ENCODE data around the gene MFAP2.

The MFAP2 gene, protein sequence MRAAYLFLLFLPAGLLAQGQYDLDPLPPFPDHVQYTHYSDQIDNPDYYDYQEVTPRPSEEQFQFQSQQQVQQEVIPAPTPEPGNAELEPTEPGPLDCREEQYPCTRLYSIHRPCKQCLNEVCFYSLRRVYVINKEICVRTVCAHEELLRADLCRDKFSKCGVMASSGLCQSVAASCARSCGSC

DNA sequence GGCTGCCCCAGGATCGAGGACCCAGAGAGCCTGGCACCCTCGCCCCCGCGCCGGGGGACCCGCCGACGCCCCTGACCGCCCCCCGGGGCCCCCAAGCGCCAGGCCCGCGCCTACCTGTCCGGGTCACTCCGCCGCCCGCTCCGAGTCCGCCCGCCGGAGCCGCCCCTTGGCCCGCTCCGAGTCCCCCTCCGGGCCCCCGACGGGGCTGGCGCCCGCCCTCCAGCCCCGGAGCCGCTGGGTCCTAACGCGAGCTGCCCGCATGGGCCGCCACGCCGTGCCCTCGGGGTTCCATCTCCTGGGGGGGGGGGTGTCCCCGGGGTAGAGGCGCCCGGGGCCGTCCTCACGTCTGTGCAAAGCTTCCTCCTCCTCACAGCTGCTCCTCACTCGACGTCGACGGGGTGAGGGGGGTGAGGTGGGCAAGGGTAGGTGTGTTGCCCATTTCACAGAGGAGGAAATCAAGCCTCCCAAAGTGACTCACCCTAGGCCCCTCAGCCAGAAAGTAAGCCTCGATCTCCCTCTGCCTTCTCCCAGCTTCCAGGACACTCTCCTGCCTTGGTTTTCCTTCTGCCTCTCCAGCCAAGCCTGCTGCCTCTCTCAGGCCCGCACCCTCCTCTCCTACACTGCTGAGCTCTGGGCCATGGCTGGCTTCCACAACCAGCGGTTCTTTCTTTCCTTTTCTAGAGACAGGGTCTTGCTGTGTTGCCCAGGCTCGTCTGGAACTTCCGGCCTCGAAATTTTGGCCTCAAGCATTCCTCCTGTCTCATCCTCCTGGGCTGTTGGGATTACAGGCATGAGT is at the start of gene MFAP2:
Gene MFAP2 (minus strand): TSS at position 148 of the 796 bp plus-strand sequence. CDS start 2,347 bp downstream, outside the sequence.
- no CpG with 5 or more reads among the region's 53 CpGs for WGBS (ENCODE audit: insufficient coverage, insufficient read length)
- H3K4me3 ChIP-seq (ENCODE audit: low read length) = peak within 1 kb of the TSS; percentile 68

DNA sequence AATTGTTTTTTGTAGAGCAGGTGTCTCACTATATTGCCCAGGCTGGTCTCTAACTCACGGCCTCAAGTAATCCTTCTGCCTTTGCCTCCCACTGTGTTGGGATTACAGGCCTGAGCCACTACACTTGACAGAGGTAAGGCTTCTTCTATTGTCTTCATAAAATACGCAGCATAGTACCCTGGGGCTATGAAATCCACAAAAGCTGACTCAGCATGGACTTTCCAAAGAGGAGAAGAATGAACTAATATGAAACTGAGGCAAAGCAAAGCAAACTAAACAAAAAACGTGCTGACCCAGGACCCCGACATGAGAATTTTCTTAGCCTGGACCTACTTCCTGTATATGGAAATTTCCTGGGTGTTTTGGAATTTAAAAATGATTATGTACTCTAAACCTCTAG is 49.8 kb upstream of the MFAP2 start:
- H3K27me3 ChIP-seq (ENCODE audit: control insufficient read depth, insufficient read depth, low read length) = no peaks in the 10 kb centered on the region
- H3K4me1 ChIP-seq (ENCODE audit: control insufficient read depth, insufficient read depth, low read length) = no peaks in the 10 kb centered on the region
- H3K9me3 ChIP-seq (ENCODE audit: control insufficient read depth, insufficient read depth, low read length) = no peaks in the 10 kb centered on the region
- no peak overlapping the region for H3K4me3 ChIP-seq (ENCODE audit: low read length)
- peaks cover 14% of the 10 kb centered on the region; the same call in 1 of the 2 replicates for H3K36me3 ChIP-seq (ENCODE audit: control insufficient read depth, insufficient read depth, low read length)
- no CpG with 5 or more reads among the region's 4 CpGs for WGBS (ENCODE audit: insufficient coverage, insufficient read length)
- no peak for DNase-seq (ENCODE audit: low read depth, low spot score)
- no peak overlapping the region for H3K27ac ChIP-seq (ENCODE audit: low read length)

More for the DNA sequence above, at the start of gene MFAP2:
- Histone ChIP-seq H3K4me1 (ENCODE audit: control insufficient read depth, insufficient read depth, low read length) (peaks cover 15% of the 10 kb centered on the region), H3K27ac (ENCODE audit: low read length) (no peak within 1 kb of the TSS), H3K9me3 (ENCODE audit: control insufficient read depth, insufficient read depth, low read length) (no peaks in the 10 kb centered on the region), H3K27me3 (ENCODE audit: control insufficient read depth, insufficient read depth, low read length) (no peaks in the 10 kb centered on the region), H3K36me3 (ENCODE audit: control insufficient read depth, insufficient read depth, low read length) (peaks cover 20% of the 10 kb centered on the region)
- DNase-seq (ENCODE audit: low read depth, low spot score) = no peak

DNA sequence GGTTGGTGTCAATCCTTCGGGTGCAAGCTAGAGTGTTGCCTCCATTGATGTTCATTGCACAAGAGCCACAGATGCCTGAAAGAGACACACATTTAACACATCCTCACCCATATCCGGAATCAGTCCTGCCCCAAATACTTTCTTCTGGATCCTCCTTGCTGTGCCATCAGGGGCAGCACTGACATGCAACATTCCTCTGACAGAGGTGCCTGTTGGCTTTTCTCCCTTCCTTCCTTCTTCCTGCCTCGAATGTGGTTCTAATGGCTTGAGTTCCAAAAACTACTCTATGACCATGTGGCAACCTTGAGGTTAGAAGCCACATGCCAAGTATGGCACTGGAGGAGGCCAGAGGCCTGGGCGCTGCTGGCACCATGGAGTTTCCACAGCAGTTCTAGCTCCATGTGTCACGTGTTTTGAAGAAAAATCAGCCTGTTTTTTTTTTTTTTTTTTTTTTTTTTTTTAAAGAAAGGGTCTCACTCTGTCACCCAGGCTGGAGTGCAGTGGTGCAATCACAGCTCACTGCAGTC is 48.3 kb upstream of the MFAP2 start:
- no peaks in the 10 kb centered on the region for H3K4me1 ChIP-seq (ENCODE audit: control insufficient read depth, insufficient read depth, low read length)
- H3K27ac ChIP-seq (ENCODE audit: low read length) = no peak overlapping the region
- no peaks in the 10 kb centered on the region for H3K9me3 ChIP-seq (ENCODE audit: control insufficient read depth, insufficient read depth, low read length)
- WGBS (ENCODE audit: insufficient coverage, insufficient read length) = no CpG with 5 or more reads among the region's 5 CpGs
- no peaks in the 10 kb centered on the region for H3K27me3 ChIP-seq (ENCODE audit: control insufficient read depth, insufficient read depth, low read length)
- no peak overlapping the region for H3K4me3 ChIP-seq (ENCODE audit: low read length)
- H3K36me3 ChIP-seq (ENCODE audit: control insufficient read depth, insufficient read depth, low read length) = peaks cover 20% of the 10 kb centered on the region; the same call in 1 of the 2 replicates
- DNase-seq (ENCODE audit: low read depth, low spot score) = no peak

DNA sequence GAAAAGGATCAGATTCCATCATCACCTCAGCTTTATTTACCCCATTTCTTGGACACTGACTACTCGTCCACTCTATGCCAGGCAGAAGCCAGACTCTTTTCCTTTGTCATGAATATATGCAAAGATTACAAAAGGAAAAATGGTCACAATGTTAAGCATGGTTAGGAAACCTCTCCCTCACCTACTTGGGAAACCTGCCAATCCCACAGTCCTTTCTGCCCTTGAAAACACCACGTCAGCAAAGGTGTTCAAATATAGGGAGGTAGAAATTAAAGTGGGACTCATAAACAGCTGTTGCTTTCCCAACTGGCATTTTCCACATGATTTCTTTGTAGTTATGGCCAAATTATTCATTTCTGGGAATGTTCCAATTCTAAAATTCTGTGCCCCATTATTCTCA is 47.5 kb upstream of the MFAP2 start:
- no CpG with 5 or more reads among the region's 2 CpGs for WGBS (ENCODE audit: insufficient coverage, insufficient read length)
- no peak for DNase-seq (ENCODE audit: low read depth, low spot score)
- Histone ChIP-seq H3K4me1 (ENCODE audit: control insufficient read depth, insufficient read depth, low read length) (no peaks in the 10 kb centered on the region), H3K36me3 (ENCODE audit: control insufficient read depth, insufficient read depth, low read length) (peaks cover 23% of the 10 kb centered on the region; the same call in 1 of the 2 replicates), H3K9me3 (ENCODE audit: control insufficient read depth, insufficient read depth, low read length) (no peaks in the 10 kb centered on the region), H3K27me3 (ENCODE audit: control insufficient read depth, insufficient read depth, low read length) (no peaks in the 10 kb centered on the region), H3K4me3 (ENCODE audit: low read length) (no peak overlapping the region), H3K27ac (ENCODE audit: low read length) (no peak overlapping the region)

DNA sequence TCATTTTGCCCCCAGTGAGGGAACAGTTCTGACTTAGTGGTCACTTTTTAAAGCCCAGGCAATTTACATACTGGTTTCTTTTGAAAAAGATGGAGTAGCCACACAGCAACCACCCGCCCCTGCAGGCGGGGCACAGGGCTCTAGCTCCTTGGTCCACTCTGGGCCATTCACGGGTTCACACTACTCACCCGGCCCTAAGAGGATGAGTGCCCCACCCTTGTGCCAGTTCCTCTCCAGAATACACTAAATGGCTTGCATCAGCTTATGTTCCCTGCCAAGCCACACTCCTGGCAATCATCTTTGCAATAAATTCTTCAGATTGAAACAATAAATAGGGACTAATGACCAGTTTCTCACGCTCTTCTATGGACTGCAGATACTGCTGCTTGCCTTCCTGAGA is 47.0 kb upstream of the MFAP2 start:
- H3K4me3 ChIP-seq (ENCODE audit: low read length) = no peak overlapping the region
- H3K4me1 ChIP-seq (ENCODE audit: control insufficient read depth, insufficient read depth, low read length) = no peaks in the 10 kb centered on the region
- DNase-seq (ENCODE audit: low read depth, low spot score) = no peak
- peaks cover 26% of the 10 kb centered on the region; the same call in 1 of the 2 replicates for H3K36me3 ChIP-seq (ENCODE audit: control insufficient read depth, insufficient read depth, low read length)
- no CpG with 5 or more reads among the region's 5 CpGs for WGBS (ENCODE audit: insufficient coverage, insufficient read length)
- H3K9me3 ChIP-seq (ENCODE audit: control insufficient read depth, insufficient read depth, low read length) = no peaks in the 10 kb centered on the region
- no peak overlapping the region for H3K27ac ChIP-seq (ENCODE audit: low read length)
- no peaks in the 10 kb centered on the region for H3K27me3 ChIP-seq (ENCODE audit: control insufficient read depth, insufficient read depth, low read length)

DNA sequence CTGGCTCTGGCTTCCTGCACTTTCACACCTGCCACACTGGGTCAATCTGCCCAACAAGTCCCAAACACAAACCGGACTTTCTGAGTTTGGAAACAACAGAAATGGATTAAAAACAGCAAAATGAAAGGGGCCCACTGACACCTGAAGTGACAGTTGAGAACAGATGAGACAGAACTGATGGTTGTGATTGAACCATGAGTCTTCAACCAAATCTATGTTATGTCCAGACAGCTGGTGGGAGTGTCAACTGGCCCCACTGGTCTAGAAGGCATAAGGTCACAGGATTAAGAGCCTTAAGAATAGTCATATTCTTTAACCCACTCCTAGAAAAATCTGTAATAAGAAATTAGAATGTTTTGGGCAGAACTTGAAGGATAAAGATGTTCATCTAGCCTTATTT is 44.3 kb upstream of the MFAP2 start:
- Histone ChIP-seq H3K4me3 (ENCODE audit: low read length) (no peak overlapping the region), H3K9me3 (ENCODE audit: control insufficient read depth, insufficient read depth, low read length) (no peaks in the 10 kb centered on the region), H3K27ac (ENCODE audit: low read length) (no peak overlapping the region), H3K27me3 (ENCODE audit: control insufficient read depth, insufficient read depth, low read length) (no peaks in the 10 kb centered on the region), H3K4me1 (ENCODE audit: control insufficient read depth, insufficient read depth, low read length) (no peaks in the 10 kb centered on the region), H3K36me3 (ENCODE audit: control insufficient read depth, insufficient read depth, low read length) (peaks cover 39% of the 10 kb centered on the region; the same call in 1 of the 2 replicates)
- no CpG with 5 or more reads among the region's 1 CpG for WGBS (ENCODE audit: insufficient coverage, insufficient read length)
- DNase-seq (ENCODE audit: low read depth, low spot score) = no peak

DNA sequence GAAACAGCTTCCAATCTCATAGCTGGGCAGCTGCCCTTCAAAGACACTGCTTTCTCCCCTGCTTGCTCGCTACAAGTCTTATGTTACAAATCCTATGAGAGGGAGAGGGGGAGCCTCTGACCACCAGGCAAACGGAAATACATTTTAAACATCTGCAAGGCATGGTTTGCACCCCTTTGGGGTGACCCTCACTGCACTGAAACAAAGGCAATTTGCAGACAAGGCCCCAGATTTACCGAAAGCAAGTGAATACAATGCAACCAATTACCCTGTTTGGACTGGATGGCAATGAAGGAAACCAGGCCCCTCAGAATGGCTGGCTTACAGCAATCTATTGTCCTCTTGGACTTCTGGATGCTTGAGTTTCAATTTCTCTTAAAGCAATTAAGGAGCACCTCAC is 43.2 kb upstream of the MFAP2 start:
- WGBS (ENCODE audit: insufficient coverage, insufficient read length) = no CpG with 5 or more reads among the region's 3 CpGs
- H3K4me3 ChIP-seq (ENCODE audit: low read length) = no peak overlapping the region
- peaks cover 39% of the 10 kb centered on the region; the same call in 1 of the 2 replicates for H3K36me3 ChIP-seq (ENCODE audit: control insufficient read depth, insufficient read depth, low read length)
- no peaks in the 10 kb centered on the region for H3K9me3 ChIP-seq (ENCODE audit: control insufficient read depth, insufficient read depth, low read length)
- DNase-seq (ENCODE audit: low read depth, low spot score) = no peak
- no peaks in the 10 kb centered on the region for H3K27me3 ChIP-seq (ENCODE audit: control insufficient read depth, insufficient read depth, low read length)
- no peak overlapping the region for H3K27ac ChIP-seq (ENCODE audit: low read length)
- no peaks in the 10 kb centered on the region for H3K4me1 ChIP-seq (ENCODE audit: control insufficient read depth, insufficient read depth, low read length)

DNA sequence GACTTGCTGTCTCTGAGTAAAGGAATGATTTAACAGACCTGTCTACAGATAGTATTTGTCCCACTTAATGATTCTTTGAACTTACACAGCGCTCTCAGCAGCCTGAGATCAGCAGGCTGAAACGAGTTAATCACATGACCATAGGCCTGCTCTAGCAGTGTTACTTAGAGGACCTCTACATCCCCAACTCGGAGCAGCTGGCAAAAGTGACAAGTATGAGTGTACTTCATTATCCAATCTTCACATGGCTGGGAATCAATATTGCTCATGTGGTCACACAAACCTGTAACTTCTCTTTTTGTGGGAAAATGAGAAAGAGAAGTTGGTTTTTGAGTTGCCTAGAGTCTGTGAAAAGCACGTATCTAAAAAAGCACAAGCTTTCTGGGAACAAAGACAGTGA is 42.7 kb upstream of the MFAP2 start:
- no peaks in the 10 kb centered on the region for H3K27me3 ChIP-seq (ENCODE audit: control insufficient read depth, insufficient read depth, low read length)
- H3K36me3 ChIP-seq (ENCODE audit: control insufficient read depth, insufficient read depth, low read length) = peaks cover 41% of the 10 kb centered on the region; the same call in 1 of the 2 replicates
- H3K27ac ChIP-seq (ENCODE audit: low read length) = no peak overlapping the region
- H3K4me3 ChIP-seq (ENCODE audit: low read length) = no peak overlapping the region
- no peak for DNase-seq (ENCODE audit: low read depth, low spot score)
- H3K9me3 ChIP-seq (ENCODE audit: control insufficient read depth, insufficient read depth, low read length) = no peaks in the 10 kb centered on the region
- WGBS (ENCODE audit: insufficient coverage, insufficient read length) = no CpG with 5 or more reads among the region's 4 CpGs
- no peaks in the 10 kb centered on the region for H3K4me1 ChIP-seq (ENCODE audit: control insufficient read depth, insufficient read depth, low read length)

DNA sequence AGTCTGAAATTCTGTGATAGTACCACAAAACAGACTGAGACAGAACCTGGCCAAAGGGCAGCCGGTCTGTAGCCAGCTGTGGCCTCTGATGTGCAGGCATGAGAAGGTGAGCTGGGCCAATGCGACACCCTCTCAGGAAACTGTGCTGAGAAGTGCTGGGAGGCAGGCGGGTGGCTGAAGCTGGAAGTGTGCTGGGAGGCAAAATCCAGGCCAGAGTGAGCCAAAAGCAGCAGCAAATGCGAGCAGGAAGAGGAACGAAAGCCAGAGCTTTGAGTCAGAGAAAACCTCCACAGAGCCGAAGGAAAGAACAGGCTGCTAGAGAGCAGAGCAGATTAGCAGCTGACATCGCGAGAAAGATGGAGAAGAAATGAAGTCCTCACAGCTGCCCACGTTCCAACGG is 41.5 kb upstream of the MFAP2 start:
- DNase-seq (ENCODE audit: low read depth, low spot score) = no peak
- Histone ChIP-seq H3K4me3 (ENCODE audit: low read length) (no peak overlapping the region), H3K9me3 (ENCODE audit: control insufficient read depth, insufficient read depth, low read length) (no peaks in the 10 kb centered on the region), H3K4me1 (ENCODE audit: control insufficient read depth, insufficient read depth, low read length) (no peaks in the 10 kb centered on the region), H3K27me3 (ENCODE audit: control insufficient read depth, insufficient read depth, low read length) (no peaks in the 10 kb centered on the region), H3K27ac (ENCODE audit: low read length) (no peak overlapping the region), H3K36me3 (ENCODE audit: control insufficient read depth, insufficient read depth, low read length) (peaks cover 36% of the 10 kb centered on the region; the same call in 1 of the 2 replicates)
- no CpG with 5 or more reads among the region's 10 CpGs for WGBS (ENCODE audit: insufficient coverage, insufficient read length)

DNA sequence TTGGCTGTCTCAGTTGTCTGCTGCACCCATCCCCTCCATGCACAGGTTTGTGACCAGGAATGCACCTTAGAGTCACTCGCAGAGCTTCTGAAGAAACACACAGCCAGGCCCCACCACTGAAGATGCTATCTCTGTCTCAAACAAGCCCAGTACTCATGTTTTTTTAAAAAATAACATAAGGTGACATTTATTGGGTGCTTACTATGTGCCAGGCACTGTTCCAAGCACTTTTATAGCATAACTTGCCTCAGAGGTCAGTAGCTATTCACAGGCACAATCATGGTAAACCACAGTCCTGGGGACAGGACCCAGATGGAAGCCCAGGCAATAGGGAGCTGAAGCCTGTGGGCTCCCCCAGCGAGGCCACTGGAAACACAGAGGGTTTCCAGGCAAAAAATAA is 40.1 kb upstream of the MFAP2 start:
- WGBS (ENCODE audit: insufficient coverage, insufficient read length) = no CpG with 5 or more reads among the region's 2 CpGs
- peaks cover 4% of the 10 kb centered on the region; the same call in 1 of the 2 replicates for H3K4me1 ChIP-seq (ENCODE audit: control insufficient read depth, insufficient read depth, low read length)
- H3K27me3 ChIP-seq (ENCODE audit: control insufficient read depth, insufficient read depth, low read length) = no peaks in the 10 kb centered on the region
- H3K4me3 ChIP-seq (ENCODE audit: low read length) = no peak overlapping the region
- no peaks in the 10 kb centered on the region for H3K9me3 ChIP-seq (ENCODE audit: control insufficient read depth, insufficient read depth, low read length)
- H3K36me3 ChIP-seq (ENCODE audit: control insufficient read depth, insufficient read depth, low read length) = peaks cover 33% of the 10 kb centered on the region; the same call in 1 of the 2 replicates
- H3K27ac ChIP-seq (ENCODE audit: low read length) = no peak overlapping the region
- no peak for DNase-seq (ENCODE audit: low read depth, low spot score)
